Endometrial microvascular endothelial cells (primary cell): ENCODE measurements around the gene HPD. TPM values are rescaled to one million over a fixed set of nuclear protein-coding genes. Genes with fewer than 3 reads are reported as not detected.

Source experiments
- in situ Hi-C: cut with HindIII; loops from 2 replicates; pipeline ENCODE4 v1.10.0; 2017; ENCODE audit warnings: low sequenced_read_pairs, low pct_unique_long_range_greater_than_20kb; ENCODE audit errors: inconsistent ontology term
- total RNA-seq: library from RNA; depleted of rRNA; stranded (reverse); fragments of >200 nt; gene quantifications from one replicate; pipeline ENCODE4 v1.2.3, GENCODE V29; 2015; ENCODE audit errors: inconsistent ontology term

The HPD gene
- total RNA-seq, 1 donor from 2014 or later: not detected

DNA sequence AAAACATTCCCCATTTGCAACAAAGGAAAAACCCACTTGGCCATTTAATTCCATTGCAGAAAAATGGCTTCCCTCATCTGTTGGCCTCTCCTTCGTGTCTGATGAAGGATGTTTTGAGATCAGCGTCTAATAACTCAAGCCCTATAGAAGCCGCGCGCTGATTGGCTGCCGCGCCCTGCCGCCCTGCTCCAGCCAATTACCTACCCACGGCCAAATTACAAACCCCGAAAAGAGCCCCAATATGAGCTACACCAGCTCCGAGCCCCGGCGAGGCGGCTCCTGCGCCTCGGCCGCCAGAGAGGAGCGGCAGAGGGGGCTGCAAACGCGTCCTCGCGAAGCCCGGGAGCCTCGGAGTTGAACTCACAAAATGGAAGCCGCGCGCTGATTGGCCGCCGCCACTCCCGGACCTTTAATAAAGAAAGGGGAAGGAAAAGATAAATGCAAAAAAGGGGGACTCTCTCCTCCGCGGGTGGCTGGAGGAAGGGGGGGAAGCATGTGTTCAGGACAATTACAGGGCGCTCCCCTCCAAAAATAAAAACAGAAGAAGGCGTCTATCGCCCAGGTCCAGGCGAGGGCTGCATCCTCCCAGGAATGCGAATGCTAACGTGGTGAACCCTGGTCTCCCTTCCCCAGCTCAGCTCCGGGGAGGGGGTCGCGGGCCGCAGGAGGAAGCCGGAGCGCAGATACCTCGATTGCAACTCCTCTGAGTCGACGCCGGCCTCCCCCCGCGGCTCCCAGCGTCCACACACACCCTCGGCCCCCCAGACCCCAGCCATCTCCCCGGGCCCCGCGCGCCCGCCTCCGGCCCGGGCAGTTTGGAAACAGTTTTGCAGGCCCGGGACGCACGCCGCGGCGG is 55.6 kb downstream of the HPD start:
- in situ Hi-C loops: no loop called here

DNA sequence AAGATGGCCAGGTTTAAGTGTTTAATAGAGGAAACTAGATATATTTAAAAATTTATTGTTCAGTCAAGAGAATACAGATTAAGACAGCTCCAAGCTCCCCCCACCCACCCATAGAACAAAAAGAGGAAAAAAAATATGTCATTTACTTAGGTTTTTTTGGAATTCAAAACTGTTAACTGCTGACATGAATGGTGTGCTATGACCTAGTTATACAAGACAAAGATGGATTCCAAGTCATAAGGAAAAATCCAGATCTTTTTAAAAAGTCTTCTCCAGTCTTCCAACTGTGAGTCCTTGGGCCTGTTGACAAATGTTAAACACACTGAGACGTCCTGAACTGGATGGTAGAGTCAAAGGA is 56.2 kb downstream of the HPD start:
- in situ Hi-C loops: no loop called here

DNA sequence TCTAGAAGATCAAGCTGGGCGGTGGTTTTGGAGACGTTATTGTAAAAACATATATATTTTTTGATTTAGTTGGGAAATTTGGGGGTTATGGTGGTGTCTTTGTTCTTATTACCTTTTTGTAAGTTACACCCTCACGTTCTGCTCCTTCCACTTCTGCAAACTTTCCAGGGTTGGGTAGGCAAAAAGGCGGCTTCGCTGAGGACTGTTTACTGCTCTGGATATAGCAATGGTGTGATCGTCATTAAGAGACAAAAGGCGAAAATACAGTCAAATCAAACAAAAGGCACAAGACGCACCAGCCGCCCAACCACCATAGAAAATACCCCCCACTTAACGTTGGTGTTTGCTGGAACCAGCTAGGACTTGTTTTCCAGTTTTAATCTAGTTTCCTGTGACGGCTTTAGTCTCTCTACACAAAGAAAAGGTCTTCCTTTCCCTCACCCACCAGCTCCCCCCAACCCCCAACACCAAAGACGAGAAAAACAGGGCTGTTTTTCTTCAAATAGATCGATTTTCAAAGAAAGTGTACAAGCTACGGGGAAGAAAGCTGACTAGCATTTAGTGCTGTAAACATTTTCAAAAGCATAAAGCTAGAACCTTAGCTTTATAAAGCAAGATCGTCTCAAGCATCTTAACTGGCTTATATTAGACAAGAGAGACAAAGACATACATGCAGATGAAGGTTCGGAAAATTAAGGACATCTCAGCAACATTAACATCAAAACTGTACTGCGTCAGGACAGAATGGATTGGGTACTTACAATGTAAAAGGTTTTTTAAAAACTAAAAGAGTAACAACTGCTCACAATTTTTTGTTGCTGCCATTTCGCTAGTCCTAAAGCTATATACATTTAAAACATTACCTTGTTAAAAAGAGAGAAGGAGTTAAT is 56.8 kb downstream of the HPD start:
- in situ Hi-C loops: no loop called here

DNA sequence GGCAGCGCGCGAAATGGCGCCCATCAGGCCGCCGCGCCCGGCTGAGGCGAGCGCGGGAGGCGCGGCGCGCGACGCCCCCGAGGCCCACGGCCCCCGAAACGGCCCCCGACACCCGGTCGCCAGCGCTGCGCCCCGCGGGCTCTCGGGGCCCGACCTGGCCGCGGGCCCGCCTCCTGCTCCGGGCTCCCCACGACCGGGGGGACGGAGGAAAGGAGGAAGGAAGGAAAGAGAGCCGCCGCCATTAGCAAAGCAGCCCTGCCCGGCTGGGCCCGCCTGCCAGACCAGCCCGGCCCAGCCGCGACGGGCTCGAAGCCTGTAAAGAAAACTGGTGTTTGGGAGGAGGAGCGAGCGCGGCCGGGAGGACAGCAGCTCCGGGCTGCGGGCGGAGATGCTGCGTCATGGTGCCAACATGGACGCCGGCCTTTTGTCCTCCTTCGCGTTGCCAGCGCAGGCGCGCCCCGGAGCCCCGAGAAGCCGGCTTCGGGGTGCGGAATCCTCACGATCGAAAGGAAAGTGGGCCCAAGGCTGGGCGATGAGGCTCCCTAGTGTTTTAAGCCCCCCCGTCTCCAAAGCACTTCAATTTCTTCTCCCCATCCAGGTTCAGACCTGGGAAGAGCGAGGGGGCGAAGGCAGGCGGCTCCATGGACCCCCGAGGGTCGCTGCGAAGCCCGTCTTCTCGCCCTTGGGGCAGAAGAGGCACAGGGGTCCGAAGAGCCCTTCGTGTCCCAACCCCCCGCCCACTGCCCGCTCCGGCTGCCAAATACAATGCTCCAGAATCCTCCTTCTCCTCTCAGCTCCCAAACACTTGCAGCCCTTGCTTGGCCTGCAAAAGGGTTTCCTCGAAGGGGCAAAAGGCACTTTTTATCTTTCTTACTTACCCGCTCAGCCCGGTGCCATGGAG is 57.7 kb downstream of the HPD start:
- in situ Hi-C loops: no loop called here

DNA sequence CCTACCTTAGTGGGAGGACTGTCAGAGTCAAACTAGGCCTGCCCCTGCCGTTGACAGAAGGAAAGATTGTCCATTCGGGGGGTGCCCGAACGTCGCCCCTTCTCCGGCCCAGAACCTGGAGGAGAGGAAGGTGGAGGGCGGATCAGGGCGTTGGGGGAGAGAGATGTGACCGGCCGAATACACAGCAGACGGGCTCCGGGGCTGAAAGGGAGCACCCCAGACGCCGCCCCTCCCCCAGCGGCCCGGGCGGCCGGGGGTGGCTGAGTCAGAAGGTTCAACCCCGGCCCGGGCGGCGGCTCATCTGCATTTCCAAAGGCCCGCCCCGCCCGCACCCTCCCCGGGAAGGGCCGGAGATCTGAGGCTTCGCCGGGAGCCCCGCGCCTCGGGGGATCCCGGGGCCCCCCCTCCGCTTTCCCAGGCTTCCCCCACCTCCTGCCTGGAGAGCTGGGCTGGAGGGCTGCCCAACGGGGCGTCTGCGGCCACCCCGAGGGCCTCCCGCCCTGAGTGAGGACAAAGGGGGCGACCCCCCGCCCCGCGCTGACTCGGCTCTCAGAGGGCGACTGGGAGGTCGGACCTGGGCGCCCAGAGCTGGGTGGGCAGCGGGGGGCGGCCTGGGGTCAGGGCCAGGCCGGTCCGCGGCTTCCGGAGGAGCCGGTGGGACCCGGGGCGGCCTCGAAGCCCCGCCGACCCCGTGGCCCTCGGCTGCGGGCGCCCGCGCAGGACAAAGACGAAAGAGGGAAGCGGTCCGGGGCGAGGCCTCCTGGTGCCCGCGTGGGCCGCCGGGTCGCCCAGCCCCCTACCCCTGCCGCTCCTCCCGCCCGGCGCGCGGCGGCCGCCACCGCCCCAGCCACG is 58.6 kb downstream of the HPD start:
- in situ Hi-C loops: no loop called here

DNA sequence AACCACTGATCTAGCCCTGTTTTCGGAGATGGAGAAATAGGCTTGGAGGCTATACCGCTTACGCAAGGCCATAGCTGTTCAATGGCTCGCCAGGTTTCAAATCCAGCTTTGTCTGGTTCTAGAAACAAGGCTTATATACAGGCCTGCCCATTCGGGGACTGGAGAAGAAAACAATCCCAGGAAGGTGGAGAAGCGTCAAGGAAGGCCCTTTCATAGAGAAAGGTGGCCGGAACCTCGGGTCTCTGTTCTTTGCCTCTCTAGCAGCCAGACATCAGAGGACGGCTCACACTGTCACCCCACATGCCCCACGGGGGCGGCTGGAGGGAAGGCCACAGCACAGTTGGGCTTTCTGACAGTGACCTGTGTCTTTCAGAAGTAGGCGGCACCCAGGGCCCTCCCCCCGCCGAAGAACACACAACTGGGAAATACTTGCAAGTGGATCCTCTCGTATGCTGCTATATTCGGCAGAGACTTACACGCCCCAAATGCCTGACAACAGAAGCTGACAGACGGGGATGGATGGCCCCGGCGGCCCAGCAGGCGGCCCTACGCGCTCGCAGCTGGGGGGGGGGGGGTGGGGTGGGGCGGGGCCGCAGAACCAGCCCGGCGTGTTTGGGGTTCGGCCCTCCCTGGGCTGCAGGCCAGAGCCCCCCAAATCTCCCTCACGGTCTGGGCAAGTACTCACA is 59.4 kb downstream of the HPD start:
- in situ Hi-C loops: no loop called here

DNA sequence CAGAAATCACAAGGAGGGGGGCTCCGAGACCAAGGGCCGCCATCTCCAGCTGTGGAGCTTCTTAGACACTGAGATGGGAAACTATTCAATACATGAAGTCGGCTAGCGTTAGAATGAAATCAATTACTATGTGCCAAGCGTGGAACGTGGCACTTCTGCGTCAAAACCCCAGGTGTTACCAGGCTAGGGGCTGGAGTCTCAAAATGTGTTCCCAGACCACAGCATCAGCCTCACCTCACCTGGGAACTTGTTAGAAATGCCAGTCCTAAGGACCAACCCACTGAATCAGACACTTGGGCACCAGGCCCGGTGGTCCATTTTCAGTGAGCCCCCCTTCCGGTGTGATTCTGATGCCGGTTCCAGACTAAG is 59.9 kb downstream of the HPD start:
- in situ Hi-C loops: no loop called here

DNA sequence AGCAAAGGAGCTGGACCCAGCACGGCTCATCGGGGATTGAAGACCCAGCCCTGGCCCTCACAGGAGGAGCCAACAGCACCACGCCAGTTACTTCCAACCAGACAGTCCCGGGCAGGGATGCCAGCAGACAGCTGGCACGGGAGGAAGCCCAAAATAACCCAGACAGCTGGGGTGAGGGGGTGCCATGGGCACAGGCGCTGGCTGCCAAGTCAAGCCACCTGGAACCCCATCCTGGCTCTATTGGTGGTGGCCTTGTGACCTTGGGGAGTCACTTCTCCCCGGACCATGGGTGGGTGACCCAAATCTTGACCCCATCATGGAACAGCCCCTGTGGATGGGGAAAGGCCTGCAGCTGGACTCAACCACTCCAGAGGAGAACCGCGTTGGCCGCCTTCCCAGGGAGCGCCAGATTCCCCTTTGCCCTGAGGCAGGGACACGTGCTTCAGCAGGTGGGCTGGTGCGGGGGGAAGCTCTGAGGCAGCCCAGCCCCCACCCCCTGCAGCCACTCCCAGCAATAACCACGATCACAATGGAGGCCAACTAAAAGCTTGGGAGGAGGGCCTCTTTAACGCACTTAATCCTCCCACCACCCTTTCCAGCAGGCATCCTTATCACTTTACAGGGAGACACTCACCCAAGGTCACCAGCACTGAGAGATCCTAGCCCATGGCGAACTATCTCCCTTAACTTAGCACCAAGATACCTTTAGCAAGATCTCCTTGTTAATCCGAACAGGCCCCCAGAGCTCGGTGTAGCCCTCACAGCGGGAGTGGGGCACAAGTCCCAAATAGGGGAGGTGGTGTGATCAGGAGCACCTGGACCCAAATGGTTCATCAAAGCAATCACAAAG is 60.5 kb downstream of the HPD start:
- in situ Hi-C loops: no loop called here

DNA sequence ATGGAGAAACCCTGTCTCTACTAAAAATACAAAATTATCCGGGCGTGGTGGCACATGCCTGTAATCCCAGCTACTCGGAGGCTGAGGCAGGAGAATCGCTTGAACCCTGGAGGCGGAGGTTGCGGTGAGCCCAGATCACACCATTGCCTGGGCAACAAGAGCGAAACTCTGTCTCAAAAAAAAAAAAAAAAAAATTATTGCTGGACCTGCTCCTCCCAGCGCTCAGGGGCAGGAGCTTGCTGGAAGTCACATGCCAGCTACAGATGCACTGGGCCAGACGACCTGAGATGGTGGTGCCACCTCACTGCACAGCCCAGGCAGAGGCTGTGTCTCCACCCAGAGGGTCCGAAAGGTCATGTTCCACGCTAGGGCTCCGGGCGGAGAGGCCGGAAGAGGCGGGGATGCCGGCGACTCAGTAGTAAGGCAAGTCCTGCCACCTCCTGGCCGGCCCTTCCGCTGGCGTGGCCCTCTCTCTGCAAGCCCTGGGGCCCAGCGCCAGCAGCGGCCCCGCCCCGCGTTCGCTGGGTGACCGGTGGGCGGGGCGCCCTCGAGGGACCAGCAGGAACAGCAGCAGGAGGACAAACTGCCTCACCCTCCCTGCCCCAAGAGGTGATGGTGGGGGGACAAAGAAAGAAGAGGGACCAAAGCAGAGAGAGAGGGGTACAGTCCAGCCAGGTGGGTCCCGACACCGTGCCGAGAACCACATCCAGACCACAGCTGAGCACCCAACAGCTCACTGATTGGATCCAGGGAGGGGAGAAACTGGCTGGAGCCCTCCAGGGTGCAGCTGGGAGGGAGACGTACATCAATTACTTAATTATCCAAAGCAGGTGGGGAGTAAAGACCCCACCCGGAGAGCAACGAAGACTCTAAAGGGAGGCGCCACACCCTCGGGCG is 61.6 kb downstream of the HPD start:
- in situ Hi-C loops: no loop called here

DNA sequence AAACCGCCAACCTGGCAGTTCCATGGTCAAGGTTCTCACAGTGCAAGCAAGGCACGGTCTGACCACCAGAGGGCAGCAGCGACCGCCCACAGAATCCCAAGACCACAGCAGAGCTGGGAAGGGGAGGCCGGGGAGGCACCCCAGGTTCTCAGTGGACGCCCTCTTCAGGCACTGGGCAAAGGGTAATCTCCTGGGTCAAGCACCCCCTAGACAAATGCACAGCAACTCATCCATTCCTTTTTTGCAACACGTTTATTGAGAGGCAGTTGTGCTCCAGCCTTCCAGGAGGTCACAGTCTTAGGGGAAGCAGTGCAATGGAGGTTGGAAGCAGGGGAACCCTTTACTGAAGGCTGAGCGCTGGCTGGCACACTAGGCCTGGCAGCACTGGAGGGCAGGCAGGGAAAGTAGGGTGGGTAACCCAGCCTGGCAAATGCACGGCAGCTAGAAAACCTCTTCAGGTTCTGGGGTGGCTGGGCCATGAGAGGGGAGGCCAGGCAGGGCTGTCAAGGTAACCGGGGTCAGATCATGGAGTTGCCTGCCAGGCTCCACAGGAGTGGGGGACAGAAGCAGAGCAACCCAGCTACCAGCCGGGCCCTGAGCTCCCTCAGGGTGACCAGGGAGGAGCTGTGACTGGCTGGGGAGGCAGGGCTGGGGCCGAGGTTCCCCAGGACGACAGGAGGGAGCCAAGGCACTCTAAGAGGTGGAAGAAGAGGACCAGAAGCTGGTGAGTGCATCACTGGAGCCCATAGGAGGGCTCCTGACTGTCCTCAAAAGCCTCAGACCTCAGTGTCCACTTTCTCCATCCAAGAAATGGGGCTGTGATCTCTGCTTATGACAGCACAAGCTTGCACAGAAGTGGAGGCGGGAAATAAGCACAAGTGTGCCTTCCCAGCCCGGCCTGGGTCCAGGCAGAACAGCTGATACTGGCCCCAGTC is 63.4 kb downstream of the HPD start:
- in situ Hi-C loops: no loop called here

DNA sequence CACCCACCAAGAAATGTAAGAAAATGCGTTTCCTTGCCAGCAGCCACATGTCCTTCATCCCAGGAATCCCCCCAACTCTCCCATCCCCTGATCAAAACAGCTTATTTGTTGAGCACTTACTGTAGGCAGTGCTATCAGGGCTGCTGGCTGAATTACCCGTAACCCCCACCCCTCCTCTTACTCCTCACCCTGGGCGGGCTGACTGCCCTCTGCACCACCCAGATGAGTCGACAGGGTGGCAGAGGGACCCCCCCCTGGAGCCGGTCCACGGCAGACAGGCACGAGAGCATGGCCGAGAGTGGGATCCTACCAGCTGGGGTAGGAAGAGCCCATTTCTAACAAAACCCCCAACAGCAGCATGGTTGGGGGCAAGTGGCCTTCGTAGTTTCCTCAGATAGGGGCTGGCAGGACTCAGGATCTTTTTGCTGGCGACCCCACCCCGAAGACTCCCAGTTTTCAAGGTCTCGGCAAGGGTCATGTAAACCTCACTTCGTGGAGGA is 64.1 kb downstream of the HPD start:
- in situ Hi-C loops: no loop called here

DNA sequence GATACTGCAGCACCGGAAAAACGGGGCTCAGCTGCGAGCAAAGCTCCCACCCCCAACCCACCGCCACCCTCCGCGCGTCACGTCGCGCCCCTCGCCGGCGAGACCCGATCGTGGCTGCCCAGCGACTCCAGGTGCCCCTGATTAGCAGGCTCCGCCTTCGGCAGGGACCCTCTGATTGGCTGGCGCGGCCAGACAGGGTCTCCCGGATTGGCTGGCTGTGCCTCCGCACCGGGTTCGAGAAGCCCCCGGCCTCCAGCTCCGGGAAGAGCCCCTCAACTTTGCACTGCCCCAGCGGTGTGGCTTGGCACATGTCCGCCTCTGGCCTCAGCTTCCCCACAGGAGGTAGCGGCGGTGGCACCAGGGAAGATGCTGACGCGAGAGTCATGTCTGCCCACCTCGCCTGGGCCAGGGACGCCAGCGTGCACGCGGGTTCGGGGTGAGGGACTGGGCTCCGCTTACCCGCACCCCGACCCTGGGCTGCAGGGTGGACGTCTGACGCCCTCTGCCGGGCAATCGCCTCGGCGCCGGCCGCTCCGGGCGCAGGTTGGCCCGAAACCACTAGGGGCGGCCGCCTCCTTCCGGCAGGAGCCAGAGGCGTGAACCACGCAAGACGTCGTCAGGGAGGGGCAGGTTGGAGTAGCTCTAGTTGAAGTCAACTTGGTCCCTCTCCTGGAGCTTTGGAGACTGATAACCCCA is 64.7 kb downstream of the HPD start:
- in situ Hi-C loops: no loop called here

DNA sequence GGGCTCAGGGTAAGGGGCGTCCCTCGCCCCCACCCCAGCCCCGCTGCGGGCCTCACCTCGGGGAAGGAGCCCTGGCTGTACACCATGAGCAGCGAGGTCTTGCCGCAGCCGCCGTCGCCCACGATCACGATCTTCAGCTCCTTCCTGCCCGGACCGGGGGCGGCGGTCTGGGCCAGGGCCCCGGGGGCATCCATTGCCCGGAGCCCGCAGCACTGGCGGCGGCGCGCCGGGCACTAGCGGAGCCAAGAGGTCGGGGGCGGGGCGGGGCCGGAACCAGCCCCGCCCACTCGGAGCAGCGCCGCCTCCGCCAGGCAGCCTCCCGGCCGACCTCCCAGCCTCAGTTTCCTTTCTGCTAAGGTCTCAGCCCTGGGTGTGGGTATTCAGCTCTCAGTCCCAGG is 65.2 kb downstream of the HPD start, which contains the start of gene RHOF:
RHOF (minus strand) TSS at position 249 of the 398 bp plus-strand sequence; CDS start at position 194, 55 bp downstream.
- in situ Hi-C loops: no loop called here
